Liver (tissue), 3 donors: Measurements from ENCODE around the gene HCK.

ENCODE experiments used
- HNF4G ChIP-seq: IDR thresholded peaks from 2 replicates; pipeline ENCODE4 v1.6.1; 2016; ENCODE audit warnings: antibody characterized with exemption
- JUND ChIP-seq, 2 donors: IDR thresholded peaks; 2 replicates each; pipeline ENCODE4 v1.6.1; 2016; ENCODE audit warnings: antibody characterized with exemption in 2 of 2
- RAD21 ChIP-seq, 2 donors: IDR thresholded peaks; 2 replicates each; pipeline ENCODE4 v1.6.1; 2016; ENCODE audit warnings: antibody characterized with exemption in 2 of 2, mild to moderate bottlenecking in 2 of 2
- SP1 ChIP-seq: IDR thresholded peaks from 2 replicates; pipeline ENCODE4 v1.6.1; 2018; ENCODE audit warnings: antibody characterized with exemption, mild to moderate bottlenecking
- TAF1 ChIP-seq: conservative IDR thresholded peaks from 2 replicates; pipeline ENCODE4 v1.6.1; 2016; ENCODE audit warnings: antibody characterized with exemption, mild to moderate bottlenecking
- TF ChIP-seq, protein P1 (sequence below): fragments of 150-350 bp; IDR thresholded peaks from 2 replicates; pipeline ENCODE4 v1.5.1; 2017; ENCODE audit warnings: improper control_type of control experiment, low read depth, low read length; ENCODE audit not compliant: missing input control
- TF ChIP-seq, protein P2 (sequence below): IDR thresholded peaks from 2 replicates; pipeline ENCODE4 v1.6.1; 2016; ENCODE audit warnings: antibody characterized with exemption, mild to moderate bottlenecking
- donor health status: healthy.
- donor health status: healthy.

DNA sequence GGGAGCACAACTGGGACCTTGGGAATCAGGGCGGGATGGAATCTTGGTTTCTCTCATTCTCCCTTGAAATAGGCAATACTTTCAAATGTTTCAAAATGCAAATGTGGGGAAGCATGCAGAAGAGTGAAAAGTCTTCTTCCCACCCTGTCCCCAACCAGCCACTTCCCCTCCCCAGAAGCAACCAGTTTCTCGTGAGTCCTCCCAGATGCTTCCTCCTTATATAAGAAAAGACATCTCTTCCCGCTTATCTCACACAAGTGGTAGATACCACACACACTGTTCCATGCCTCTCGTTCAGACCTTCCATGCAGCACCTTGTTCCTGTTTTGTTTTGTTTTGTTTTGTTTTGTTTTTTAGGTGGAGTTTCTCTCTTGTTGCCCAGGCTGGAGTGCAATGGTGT, 25.1 kb downstream of the HCK start:
- no peak for TF ChIP-seq HNF4G
- TF ChIP-seq, protein P1, sequence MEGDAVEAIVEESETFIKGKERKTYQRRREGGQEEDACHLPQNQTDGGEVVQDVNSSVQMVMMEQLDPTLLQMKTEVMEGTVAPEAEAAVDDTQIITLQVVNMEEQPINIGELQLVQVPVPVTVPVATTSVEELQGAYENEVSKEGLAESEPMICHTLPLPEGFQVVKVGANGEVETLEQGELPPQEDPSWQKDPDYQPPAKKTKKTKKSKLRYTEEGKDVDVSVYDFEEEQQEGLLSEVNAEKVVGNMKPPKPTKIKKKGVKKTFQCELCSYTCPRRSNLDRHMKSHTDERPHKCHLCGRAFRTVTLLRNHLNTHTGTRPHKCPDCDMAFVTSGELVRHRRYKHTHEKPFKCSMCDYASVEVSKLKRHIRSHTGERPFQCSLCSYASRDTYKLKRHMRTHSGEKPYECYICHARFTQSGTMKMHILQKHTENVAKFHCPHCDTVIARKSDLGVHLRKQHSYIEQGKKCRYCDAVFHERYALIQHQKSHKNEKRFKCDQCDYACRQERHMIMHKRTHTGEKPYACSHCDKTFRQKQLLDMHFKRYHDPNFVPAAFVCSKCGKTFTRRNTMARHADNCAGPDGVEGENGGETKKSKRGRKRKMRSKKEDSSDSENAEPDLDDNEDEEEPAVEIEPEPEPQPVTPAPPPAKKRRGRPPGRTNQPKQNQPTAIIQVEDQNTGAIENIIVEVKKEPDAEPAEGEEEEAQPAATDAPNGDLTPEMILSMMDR, result no peak
- no peak for TF ChIP-seq SP1
- TF ChIP-seq RAD21 (IDR thresholded peaks at IDR 0.05), result no peak
- TF ChIP-seq, protein P2, sequence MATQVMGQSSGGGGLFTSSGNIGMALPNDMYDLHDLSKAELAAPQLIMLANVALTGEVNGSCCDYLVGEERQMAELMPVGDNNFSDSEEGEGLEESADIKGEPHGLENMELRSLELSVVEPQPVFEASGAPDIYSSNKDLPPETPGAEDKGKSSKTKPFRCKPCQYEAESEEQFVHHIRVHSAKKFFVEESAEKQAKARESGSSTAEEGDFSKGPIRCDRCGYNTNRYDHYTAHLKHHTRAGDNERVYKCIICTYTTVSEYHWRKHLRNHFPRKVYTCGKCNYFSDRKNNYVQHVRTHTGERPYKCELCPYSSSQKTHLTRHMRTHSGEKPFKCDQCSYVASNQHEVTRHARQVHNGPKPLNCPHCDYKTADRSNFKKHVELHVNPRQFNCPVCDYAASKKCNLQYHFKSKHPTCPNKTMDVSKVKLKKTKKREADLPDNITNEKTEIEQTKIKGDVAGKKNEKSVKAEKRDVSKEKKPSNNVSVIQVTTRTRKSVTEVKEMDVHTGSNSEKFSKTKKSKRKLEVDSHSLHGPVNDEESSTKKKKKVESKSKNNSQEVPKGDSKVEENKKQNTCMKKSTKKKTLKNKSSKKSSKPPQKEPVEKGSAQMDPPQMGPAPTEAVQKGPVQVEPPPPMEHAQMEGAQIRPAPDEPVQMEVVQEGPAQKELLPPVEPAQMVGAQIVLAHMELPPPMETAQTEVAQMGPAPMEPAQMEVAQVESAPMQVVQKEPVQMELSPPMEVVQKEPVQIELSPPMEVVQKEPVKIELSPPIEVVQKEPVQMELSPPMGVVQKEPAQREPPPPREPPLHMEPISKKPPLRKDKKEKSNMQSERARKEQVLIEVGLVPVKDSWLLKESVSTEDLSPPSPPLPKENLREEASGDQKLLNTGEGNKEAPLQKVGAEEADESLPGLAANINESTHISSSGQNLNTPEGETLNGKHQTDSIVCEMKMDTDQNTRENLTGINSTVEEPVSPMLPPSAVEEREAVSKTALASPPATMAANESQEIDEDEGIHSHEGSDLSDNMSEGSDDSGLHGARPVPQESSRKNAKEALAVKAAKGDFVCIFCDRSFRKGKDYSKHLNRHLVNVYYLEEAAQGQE, result no peak
- TF ChIP-seq JUND (IDR thresholded peaks at IDR 0.05), result no peak
- TF ChIP-seq TAF1, result no peak
